ENCODE results near the gene MRPL42.
"Not testable (repeated sequence)": the region's sequence is repeated elsewhere in the genome, so short reads cannot be mapped to it uniquely, and the experiment has no call there.

MRPL42 gene

GRCh38 chr12:93550748-93551611 lies 83.7 kb downstream of the MRPL42 start:
- DNase-seq = peak; percentile 41

GRCh38 chr12:93552427-93552826 lies 85.1 kb downstream of the MRPL42 start:
- peak; percentile 25 for DNase-seq

- DNase-seq = not testable (repeated sequence)
Observed at GRCh38 chr12:93557879-93558278, 90.6 kb downstream of the MRPL42 start.

- not testable (repeated sequence) for DNase-seq
Observed at GRCh38 chr12:93558685-93559084, 91.4 kb downstream of the MRPL42 start.

GRCh38 chr12:93563807-93564538 lies 96.7 kb downstream of the MRPL42 start:
- DNase-seq = peak; percentile 78

- no peak for DNase-seq
Observed at GRCh38 chr12:93565760-93566159, 98.4 kb downstream of the MRPL42 start.
